GM12874 (cell line): Measurements from ENCODE around the gene ITPRID2.

Experiments
- CTCF ChIP-seq: IDR thresholded peaks from 2 replicates; pipeline ENCODE4 v1.5.1; 2011; ENCODE audit warnings: low read depth, mild to moderate bottlenecking, control low read depth, low read length, moderate library complexity; ENCODE audit not compliant: insufficient read depth

ITPRID2 gene

GRCh38 chr2:181904022-181904632 lies 12.6 kb downstream of the ITPRID2 start:
- peak; percentile 44; the same call in 1 of the 2 replicates for TF ChIP-seq CTCF

GRCh38 chr2:181907057-181907456 lies 15.5 kb downstream of the ITPRID2 start:
- no peak for TF ChIP-seq CTCF

GRCh38 chr2:181907635-181908034 lies 16.1 kb downstream of the ITPRID2 start:
- TF ChIP-seq CTCF: no peak

- TF ChIP-seq CTCF: no peak
Measured at GRCh38 chr2:181910028-181910831, 18.7 kb downstream of the ITPRID2 start.

GRCh38 chr2:181911830-181912229 lies 20.3 kb downstream of the ITPRID2 start:
- TF ChIP-seq CTCF: no peak

GRCh38 chr2:181915102-181915501 lies 23.6 kb downstream of the ITPRID2 start:
- no peak for TF ChIP-seq CTCF

GRCh38 chr2:181916726-181917718 lies 25.5 kb downstream of the ITPRID2 start:
- no peak for TF ChIP-seq CTCF
